EH (cell line): ENCODE measurements around the gene THBS2.
A peak's percentile ranks its signal among the peaks of the same experiment; 100 is the strongest.
"Not testable (repeated sequence)": the region's sequence is repeated elsewhere in the genome, so short reads cannot be mapped to it uniquely, and the experiment has no call there.

ENCODE experiments used
- DNase-seq: peaks from one replicate; pipeline ENCODE4 v3.0.0-alpha.2; 2015; ENCODE audit warnings: low read depth

The THBS2 gene

DNA sequence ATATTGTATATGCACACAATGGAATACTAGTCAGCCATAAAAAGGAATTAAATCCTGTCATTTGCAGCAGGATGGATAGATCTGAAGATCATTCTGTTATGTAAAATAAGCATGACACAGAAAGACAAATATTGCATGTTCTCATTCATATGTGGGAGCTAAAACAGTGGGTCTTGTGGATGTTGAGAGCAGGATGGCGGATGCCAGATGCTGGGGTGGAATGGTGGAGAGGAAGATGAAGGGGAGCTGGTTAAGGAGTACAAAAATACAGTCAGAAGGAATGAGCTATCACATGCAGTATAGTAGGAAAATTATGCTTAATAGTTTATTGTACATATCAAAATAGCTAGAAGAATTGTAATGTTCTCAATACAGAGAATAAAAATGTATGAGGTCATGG lies 41.8 kb downstream of the THBS2 start:
- DNase-seq = peak; percentile 19

DNA sequence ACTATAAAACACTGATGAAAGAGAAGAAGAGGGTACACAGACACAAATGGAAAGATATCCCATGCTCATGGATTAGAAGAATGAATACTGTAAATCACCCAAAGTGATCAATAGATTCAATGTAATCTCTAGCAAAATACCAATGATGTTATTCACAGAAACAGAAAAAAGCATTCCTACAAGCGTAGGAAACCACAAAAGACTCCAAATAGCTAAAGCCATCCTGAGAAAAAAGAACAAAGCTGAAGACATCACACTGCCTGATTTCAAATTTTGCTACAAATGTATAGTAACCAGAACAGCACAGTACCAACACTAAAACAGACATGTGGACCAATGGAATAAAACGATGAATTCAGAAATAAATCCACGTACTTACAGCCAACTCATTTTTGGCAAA lies 43.0 kb downstream of the THBS2 start:
- DNase-seq = peak; percentile 31

DNA sequence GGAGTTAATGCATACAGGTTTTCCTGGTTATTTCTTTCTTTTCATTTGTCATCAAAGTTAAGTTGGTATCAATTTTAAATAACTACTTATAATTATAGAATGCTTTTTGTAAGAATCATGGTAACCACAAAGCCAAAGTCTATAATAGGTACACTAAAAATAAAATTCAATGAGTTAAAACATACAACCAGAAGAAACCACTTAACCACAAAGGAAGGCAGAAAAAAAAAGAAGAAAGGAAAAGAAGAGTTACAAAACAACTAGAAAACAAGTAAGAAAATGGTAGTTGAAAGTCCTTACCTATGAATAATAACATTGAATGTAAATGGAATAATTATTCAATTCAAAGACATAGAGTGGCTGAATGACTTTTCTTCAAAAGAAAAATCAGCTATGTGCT lies 45.6 kb downstream of the THBS2 start:
- no peak for DNase-seq

DNA sequence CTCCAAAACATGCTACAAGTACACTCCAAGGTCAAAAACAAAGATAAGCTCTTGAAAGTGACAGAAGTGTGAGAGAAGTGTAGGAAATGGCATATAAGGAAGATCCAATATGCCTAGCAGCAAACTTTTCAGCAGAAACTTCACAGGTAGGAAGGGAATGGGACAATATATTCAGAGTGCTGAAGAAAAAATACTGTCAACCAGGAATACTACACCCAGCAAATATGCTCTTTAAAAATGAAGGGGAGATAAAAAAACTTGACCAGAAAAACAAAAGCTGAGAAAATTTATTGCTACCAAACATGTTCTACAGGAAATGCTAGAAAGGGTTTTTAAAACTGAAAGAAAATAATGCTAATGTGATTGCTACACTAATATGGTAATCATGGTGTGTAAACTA lies 46.2 kb downstream of the THBS2 start:
- no peak for DNase-seq

DNA sequence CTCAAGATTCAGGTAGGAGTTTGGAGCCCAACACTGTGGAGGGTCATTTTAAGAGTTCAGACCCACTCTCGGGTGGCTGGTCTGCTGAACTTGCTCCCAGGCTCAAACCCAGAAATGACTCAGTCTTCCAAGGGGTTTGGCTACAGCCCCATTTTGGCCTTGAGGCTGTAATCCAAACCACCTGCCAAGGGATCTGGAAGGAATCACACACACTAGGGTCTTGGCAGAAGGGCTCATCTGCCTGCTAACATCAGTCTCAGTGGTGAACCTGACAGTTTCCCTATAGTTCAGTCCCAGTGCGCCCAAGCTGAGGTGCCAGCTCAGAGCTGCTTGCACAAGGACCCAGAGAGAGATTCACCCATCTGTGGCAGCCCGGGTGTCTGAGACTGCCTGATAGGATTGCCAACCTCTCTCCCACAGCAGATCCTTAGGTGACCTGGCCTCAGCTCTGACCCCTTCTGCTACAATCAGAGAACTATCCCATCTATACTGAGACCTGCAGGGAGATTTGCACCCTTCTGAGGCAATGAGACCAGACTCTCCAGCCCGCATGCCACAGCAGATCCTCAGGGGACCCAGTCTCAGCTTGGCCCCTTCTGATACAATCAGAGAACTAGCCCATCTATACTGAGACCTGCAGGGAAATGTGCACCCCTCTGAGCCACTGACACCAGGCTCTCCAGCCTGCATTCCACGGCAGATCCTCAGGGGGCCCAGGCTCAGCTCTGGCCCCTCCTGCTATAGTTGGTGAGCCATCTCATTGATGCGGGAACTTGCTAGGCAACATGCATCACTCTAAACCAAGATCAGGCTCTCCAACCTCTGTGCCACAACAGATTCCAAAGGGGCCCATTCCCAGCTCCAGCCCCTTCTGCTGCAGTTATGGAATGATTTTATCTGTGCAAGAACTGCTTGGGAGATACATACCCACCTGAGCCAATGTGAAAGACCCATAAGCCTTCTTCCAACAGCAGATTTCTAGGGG lies 48.2 kb downstream of the THBS2 start:
- DNase-seq = peak; percentile 81

DNA sequence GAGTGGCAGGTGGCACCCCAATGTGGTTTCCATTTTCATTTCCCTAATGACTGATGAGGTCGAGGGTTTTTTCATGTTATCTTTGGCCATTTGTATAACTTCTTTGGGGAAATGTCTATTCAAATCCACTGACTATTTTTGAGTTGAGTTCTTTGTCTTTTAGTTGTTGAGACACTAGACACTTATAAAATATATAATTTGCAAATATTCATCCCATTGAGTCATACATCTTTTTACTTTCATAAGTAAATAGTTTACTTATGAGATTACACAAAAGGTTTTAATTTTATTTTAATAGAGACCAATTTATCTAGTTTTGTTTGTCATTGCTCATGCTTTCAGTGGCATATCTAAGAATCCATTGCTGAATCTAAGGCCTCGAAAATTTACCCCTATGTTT lies 49.5 kb downstream of the THBS2 start:
- peak; percentile 37 for DNase-seq

DNA sequence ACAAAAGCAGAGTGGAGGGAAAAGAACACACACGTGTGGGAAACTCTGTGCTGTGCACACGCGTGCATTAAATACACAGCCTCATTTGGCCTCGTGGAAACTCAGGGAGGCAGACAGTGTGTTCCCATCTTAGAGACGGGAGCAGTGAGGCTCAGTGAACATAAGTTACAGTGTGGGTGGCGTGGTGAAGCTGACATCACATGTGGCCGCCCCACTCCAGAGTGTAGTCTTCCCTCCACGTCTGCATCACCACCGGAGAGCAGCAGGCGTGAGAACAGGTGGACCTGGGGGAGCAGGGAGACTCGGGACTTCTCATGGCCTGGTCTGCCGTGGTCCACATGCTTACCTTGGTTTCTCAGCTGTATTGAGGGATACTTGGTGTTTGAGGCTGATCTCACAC lies 51.7 kb downstream of the THBS2 start:
- no peak for DNase-seq

DNA sequence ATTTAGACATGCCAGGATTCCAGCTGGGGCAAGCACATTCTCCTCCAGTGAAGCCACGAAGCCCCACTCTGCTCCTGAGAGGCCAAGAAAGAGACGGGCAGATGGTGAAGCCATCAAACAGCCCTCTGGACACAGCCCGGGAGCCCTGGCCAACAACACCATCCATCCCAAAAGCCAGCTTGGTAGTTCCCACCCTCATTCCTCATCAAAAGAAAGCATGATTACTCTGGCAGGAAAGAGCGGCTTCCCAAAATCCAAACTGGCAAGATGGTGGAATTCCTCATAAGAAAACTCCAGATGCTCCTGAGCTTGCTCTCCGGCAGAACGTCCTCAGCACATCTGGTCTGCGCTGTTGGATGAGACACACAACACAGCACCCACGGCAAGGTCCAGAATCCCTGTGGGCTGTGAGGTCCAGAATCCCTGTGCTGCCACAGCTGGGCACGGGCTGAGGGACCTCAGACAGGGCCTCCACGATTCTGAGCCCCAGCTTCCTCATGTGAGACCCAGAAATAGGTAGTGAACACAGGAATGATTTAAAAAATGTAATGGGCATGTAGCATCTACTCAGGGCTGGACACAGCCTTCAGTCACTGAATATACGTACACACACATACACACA lies 52.6 kb downstream of the THBS2 start:
- no peak for DNase-seq

DNA sequence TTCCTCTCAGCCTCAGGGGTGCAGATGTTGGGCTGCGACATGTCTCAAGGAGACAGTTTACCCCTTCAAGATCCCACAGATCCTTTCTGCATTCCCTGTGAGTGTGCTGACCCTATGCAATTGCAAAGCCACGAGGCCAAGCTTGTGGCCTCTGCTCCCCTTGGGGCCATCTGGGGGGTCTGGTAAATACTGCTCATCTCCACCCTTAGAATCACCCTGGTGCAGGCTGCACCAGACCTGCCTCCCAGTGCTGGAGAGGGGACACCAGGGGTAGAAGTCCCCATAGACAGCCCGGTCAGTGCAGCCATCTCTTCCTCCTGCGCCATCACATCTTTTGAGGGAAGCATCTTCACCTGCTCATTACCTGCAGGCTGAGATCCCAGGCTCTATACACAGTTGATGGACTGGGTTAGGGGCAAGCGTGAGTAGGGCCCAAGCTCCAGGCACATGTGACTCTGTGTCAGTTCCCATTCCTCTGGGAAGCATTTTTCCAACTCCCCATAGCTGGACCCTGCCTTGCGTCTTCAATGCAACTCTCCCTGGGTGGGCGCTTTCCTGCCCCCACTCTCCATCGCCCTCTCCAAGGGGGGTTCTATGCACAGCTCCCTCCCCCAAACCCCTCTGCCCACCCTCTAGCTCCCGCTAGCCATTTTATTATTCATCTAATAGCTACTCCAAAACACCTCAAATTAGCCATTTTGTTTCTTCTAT lies 53.9 kb downstream of the THBS2 start:
- DNase-seq = no peak

DNA sequence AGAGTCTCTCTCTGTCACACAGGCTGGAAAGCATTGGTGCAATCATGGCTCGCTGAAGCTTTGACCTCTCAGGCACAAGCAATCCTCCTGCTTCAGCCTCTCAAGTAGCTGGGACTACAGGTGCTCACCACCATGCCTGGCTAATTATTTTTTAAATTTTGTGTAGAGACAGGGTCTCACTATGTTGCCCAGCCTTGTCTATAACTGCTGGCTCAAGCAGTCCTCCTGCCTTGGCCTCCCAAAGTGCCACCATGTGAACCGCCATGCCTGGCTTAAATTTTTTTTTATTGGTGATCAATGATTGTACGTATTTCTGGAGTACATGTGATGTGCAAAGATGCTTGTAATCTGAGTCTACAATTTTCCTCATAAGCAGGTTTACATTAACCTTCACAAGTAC lies 54.8 kb downstream of the THBS2 start:
- DNase-seq = no peak

DNA sequence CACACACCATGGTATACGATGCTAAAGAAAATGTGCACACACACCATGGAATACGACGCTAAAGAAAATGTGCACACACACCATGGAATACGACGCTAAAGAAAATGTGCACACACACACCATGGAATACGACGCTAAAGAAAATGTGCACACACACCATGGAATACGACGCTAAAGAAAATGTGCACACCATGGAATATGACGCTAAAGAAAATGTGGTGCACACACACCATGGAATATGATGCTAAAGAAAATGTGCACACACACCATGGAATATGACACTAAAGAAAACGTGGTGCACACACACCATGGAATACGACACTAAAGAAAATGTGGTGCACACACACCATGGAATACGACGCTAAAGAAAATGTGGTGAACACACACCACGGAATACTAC lies 55.7 kb downstream of the THBS2 start:
- DNase-seq = not testable (repeated sequence)

DNA sequence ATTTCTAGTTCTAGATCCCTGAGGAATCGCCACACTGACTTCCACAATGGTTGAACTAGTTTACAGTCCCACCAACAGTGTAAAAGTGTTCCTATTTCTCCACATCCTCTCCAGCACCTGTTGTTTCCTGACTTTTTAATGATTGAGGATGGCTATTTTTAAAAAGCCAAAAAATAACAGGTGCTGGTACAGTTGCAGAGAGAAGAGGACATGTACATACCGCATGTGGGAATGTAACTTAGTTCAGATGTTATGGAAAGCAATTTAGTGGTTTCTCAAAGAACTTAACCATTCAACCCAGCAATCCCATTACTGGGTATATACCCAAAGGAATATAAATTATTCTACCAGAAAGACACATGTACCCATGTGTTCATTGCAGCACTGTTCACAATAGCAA lies 57.4 kb downstream of the THBS2 start:
- not testable (repeated sequence) for DNase-seq

DNA sequence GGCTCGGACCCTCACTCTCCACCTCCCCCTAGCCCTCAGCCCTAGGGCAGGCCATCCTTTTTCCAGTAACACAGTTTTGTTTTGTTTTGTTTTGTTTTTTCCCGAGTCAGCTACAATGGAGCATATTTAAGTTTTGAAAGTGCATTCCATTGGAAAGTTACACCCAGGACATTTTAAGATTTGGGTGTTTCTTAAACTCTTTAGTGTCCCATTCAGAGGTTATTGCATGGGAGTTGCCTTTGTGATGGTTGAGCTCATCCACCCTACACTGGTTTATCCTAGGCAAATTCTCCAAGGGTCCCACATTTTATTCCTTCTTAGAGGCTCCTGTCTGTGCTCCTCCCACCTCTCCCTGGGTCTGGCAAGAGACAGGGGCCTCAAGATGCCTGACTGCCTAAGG lies 58.9 kb downstream of the THBS2 start:
- peak; percentile 36 for DNase-seq

DNA sequence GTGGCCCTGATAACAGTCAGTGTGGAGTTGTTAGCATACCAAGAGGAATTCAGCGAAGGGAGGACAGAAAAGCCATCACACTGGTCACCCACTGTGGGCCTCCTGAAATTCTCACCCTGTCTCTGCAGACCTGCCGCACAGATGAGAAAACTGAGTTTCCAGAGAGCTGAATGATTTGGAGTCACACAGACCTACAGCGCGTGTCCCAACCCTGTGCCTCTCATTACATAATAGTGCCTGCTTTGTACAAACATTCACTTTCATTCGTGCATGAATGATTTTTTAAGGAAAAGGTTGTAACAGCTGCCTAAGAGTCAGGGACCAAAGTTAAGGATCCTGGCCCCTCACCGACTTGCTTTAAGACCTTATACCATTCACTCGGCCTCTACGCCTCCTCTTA lies 62.7 kb downstream of the THBS2 start:
- peak; percentile 34 for DNase-seq

DNA sequence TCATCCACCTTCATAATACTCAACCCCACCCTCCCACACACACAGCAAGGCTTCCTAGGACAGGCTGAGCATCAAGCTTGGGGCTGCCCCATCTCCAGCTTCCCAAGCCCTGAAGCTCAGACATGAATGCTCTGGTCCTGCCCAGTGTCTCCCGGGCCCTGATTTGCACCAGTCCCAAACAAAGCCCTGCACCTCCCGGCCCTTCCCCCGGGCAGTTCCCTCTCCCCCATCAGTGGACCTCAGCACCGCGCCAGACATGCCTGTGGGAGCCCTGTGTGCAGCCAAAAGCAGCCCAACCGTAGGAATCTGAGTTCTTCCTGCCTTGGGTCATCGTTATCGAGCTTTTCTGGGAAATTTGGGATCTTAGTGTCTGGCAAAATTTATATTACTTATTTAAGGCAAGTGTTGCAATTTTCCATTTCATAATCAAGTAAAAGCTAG lies 63.5 kb downstream of the THBS2 start:
- DNase-seq = peak; percentile 99

DNA sequence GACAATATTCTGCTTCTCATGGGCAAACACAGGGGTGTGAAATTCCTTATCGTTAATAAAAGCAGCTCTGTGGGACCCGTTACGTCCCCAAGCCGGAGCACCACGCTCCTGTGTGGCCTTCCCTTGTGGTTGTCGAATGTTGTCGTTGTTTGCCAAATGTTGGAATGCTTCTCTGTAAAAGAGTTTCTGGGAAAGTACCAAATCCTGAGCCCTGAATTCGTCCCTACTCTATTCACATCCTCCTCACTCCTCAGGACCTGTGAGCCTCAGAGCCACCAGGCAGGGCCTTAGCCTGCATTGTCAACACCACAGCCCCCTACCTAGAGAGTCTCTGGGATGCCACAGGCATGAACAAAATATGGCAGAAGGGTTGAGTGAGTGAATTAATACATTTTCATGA lies 64.0 kb downstream of the THBS2 start:
- DNase-seq = peak; percentile 75

DNA sequence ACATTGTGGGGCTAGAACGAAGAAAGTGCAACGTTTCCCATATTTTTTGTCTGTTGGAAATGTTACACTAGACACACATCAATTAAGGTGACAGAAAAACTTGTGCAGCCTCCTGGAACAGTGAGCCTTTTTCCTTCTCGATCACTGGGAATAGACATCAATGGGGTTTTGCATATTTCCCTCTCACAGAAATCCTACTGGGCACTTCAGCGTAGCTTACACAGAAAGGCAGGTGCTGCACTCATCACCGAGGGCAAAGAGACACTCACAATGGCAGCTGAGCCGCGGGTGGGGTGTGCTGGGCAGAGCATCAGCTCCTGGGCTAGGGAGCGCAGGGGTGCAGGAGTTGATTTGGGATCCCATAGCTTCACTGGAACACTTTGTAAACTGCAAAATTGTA lies 64.5 kb downstream of the THBS2 start:
- no peak for DNase-seq

DNA sequence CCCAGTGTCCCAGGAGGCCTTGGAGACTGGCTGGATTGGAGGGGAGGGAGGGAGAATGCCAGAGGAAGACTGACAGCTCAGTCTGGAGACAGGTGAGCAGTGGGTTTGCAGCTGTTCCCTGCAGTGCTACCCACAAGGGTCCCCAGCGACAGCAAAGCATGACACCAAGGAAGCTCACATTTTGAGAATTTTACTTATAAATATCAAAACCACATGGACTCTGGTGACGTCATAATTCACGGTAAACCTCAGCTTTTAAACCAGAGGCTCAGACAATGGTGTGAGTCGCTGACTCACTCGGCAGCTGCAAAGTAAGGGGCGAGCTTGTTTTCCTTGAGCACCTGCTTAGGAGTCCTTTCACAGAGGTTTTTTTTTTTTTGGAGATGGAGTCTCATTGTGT lies 65.2 kb downstream of the THBS2 start:
- DNase-seq = peak; percentile 89

DNA sequence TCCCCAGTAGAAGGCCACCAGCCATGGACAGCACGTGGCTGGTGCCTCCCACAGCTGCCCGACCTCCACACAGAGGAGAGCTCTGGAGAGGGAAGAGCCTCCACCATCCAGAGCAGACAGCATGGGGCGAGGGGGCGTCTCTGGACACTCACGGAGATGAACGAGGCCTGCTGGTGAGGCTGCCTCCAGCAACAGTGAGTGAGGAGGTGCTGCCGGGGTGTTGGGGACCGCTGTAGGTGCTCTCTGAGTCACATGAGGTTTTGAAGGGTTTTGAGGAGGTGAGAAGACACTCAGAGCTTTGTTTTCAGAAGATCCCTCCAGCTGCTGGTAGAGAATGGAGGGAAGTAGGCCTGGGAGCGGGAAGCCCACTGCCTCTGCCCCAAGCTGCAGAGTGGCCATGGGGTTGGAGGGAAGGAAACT lies 65.6 kb downstream of the THBS2 start:
- no peak for DNase-seq

DNA sequence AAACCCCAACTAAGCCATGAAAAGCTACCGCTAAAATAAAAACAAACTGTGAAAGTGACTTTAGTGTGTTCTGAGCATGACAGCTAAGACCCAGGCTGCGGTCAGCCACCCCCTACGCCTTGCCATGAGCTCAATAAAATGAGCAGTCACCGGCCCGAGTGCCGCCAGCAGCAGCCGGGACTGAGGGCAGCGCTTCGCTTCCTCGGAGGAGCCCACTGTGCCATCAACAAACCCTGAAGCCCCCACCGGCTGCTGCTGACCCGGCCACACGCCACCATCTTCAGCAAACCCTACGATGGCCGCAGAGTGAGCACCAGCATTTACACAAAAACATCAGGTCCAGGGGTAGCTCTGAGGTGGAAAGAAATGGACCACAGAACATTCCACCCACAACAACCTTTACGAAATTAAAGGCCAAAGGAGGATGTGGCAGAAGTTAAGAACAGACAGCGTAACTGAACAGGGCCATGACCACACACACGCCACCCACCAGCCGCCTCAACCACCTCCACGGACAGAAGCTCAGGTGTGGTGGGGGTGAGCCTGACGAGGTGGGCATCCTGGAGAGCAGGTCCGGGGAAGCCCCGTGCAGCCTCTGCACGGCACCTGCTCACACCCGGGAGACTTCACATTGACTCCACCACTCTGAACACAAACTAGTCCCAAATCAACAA lies 67.0 kb downstream of the THBS2 start:
- DNase-seq = no peak

DNA sequence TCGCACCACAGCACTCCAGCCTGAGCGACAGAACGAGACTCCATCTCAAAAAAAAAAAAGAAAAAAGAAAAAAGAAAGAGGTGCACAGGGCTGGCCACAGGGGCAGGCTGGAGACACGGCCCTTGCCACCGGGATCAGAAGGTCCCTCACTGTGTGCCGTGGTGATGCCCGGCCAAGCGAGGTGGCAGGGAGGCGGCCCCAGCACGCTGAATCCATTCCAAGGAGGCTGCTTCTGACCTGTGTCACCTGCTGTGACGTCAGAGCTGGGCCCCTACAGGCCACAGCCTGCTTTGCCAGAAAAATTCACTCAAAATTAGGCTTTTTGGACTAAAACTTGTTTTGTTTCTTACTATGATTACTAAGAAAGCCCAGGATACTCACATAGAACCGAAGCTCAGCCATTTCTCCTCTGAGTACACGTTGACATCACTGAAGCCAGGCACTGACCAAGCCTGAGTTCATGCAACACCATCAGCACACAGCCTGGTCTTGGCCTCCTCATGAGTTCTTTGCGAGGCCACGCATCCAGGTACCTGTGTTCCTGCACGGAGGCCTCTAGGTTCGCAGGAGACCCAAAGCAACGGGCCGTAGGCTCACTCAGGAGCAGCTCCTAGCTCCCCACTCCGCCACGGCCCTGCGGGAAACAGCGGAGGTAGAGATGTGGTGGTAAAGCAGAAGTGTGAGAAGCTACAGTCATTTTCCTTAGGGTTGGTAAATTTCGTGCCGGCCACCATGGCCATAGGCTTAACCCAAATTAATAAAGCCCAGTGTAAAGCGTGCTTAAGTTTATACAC lies 67.8 kb downstream of the THBS2 start:
- DNase-seq = no peak
